Measurements from ENCODE around the gene GRM8. TPM values are rescaled to one million over a fixed set of nuclear protein-coding genes. Genes with fewer than 3 reads are reported as not detected.

GRM8 gene
- total and polyA plus RNA-seq, 9 of the 15 experiments (the other 6 are each of a cell fraction or from before 2014, with no cell fraction given): 0.13 TPM; not detected in 7

GRCh38 chr7:126667742-126668366 lies 584.9 kb downstream of the GRM8 start (continued):
- no peak for TF ChIP-seq ZNF551 (CRISPR knock-in tag; IDR thresholded peaks at IDR 0.05)
- TF ChIP-seq USF1 (CRISPR knock-in tag; IDR thresholded peaks at IDR 0.05): no peak
- TF ChIP-seq CBX2 (IDR thresholded peaks at IDR 0.05; ENCODE audit: insufficient read depth, low read length, poor library complexity, severe bottlenecking): no peak
- TF ChIP-seq RBM39 (optimal IDR thresholded peaks at IDR 0.05; ENCODE audit: low read depth, low read length): peak; percentile 46
- TF ChIP-seq CGGBP1 (CRISPR knock-in tag; IDR thresholded peaks at IDR 0.05): no peak
- no peak for TF ChIP-seq CEBPG (CRISPR knock-in tag; IDR thresholded peaks at IDR 0.05)
- TF ChIP-seq CEBPG (tag; conservative IDR thresholded peaks at IDR 0.05 in 1 of 2, IDR thresholded peaks at IDR 0.05 in 1 of 2): no peak
- no peak for TF ChIP-seq MEF2A (IDR thresholded peaks at IDR 0.05; ENCODE audit: control insufficient read depth, low read depth, low read length)
- TF ChIP-seq CTCF (IDR thresholded peaks at IDR 0.05 in 2 of 3, conservative IDR thresholded peaks at IDR 0.05 in 1 of 3; ENCODE audit: insufficient read depth in 2 of 3, low read depth in 1 of 3, low read length in 3 of 3): no peak
- TF ChIP-seq E2F3 (CRISPR knock-in tag; IDR thresholded peaks at IDR 0.05): no peak; the same call in none of the 2 replicates
- TF ChIP-seq ZSCAN29 (IDR thresholded peaks at IDR 0.05): no peak
- no peak for TF ChIP-seq KAT8 (IDR thresholded peaks at IDR 0.05; ENCODE audit: low read depth)
- TF ChIP-seq CBX5 (IDR thresholded peaks at IDR 0.05; ENCODE audit: borderline replicate concordance, low read depth): no peak
- no peak for TF ChIP-seq SNAPC5 (CRISPR knock-in tag; IDR thresholded peaks at IDR 0.05)
- peak; percentile 67; the same call in 1 of the 2 replicates for TF ChIP-seq VEZF1 (CRISPR knock-in tag; IDR thresholded peaks at IDR 0.05)
- TF ChIP-seq ZFP91 (CRISPR knock-in tag; IDR thresholded peaks at IDR 0.05): no peak
- 0 out of 2 replicates have a peak, but pooled peaks have one; percentile 29 for TF ChIP-seq MBD2 (IDR thresholded peaks at IDR 0.05; ENCODE audit: borderline replicate concordance, low read depth)
- no peak for TF ChIP-seq ZNF41 (CRISPR knock-in tag; conservative IDR thresholded peaks at IDR 0.05)
- TF ChIP-seq SRSF7 (optimal IDR thresholded peaks at IDR 0.05; ENCODE audit: low read depth, low read length): no peak
- TF ChIP-seq NR1H2 (CRISPR knock-in tag; IDR thresholded peaks at IDR 0.05): no peak
- TF ChIP-seq PHF8 (IDR thresholded peaks at IDR 0.05; ENCODE audit: borderline replicate concordance, low read length): peak; percentile 71
- no peak; the same call in 1 of the 2 replicates for TF ChIP-seq SP1 (CRISPR knock-in tag; IDR thresholded peaks at IDR 0.05)
- TF ChIP-seq RHOXF2B (CRISPR knock-in tag; conservative IDR thresholded peaks at IDR 0.05): no peak

All from K562 (cell line).